GM23338 (cell line): ENCODE results near the gene PPHLN1. TPM values are rescaled to one million over a fixed set of nuclear protein-coding genes. Genes with fewer than 3 reads are reported as not detected.

Experiments
- ATAC-seq: fragments of 200-7000 bp; cut with Tn5 transposase; 3 replicates; pipeline ENCODE4 v1.9.1; 2020
- DNase-seq: peaks from one replicate; pipeline ENCODE4 v3.0.0-alpha.2; 2015; ENCODE audit warnings: low spot score
- H2AFZ ChIP-seq: fragments of 200-600 bp; sonication (generic); 2 replicates; pipeline ENCODE4 v1.8.0; 2016; ENCODE audit warnings: antibody characterized with exemption, mild to moderate bottlenecking, moderate library complexity
- H3F3A ChIP-seq: fragments of 200-600 bp; sonication (generic); replicated peaks from 2 replicates; pipeline ENCODE4 v1.8.0; 2017; ENCODE audit warnings: antibody characterized with exemption, mixed run types, low read depth
- H3K27ac ChIP-seq: fragments of 200-600 bp; sonication (generic); 2 replicates; pipeline ENCODE4 v1.6.1; 2016; ENCODE audit warnings: low read depth
- H3K27me3 ChIP-seq: fragments of 200-600 bp; sonication (generic); 2 replicates; pipeline ENCODE4 v1.8.0; 2016; ENCODE audit warnings: mild to moderate bottlenecking, mixed run types, moderate library complexity; ENCODE audit not compliant: insufficient read depth
- H3K36me3 ChIP-seq: fragments of 200-600 bp; sonication (generic); 2 replicates; pipeline ENCODE4 v1.8.0; 2016; ENCODE audit warnings: mild to moderate bottlenecking; ENCODE audit not compliant: insufficient read depth
- H3K4me1 ChIP-seq: fragments of 200-600 bp; sonication (generic); 2 replicates; pipeline ENCODE4 v1.8.0; 2016; ENCODE audit warnings: mild to moderate bottlenecking, moderate library complexity; ENCODE audit not compliant: insufficient read depth
- H3K4me2 ChIP-seq: fragments of 200-600 bp; sonication (generic); 2 replicates; pipeline ENCODE4 v1.7.1; 2017; ENCODE audit warnings: mixed run types
- H3K4me3 ChIP-seq: fragments of 200-600 bp; sonication (generic); 2 replicates; pipeline ENCODE4 v1.6.1; 2016; ENCODE audit warnings: mixed run types
- H3K79me2 ChIP-seq: fragments of 200-600 bp; sonication (generic); replicated peaks from 2 replicates; pipeline ENCODE4 v1.8.0; 2017; ENCODE audit warnings: mild to moderate bottlenecking; ENCODE audit not compliant: insufficient read depth
- H3K9me2 ChIP-seq: fragments of 200-600 bp; sonication (generic); 2 replicates; pipeline ENCODE4 v1.8.0; 2017; ENCODE audit not compliant: insufficient read depth
- H4K20me1 ChIP-seq: fragments of 200-600 bp; sonication (generic); replicated peaks from 2 replicates; pipeline ENCODE4 v1.8.0; 2017; ENCODE audit warnings: mild to moderate bottlenecking; ENCODE audit not compliant: insufficient read depth
- H3K27ac Mint-ChIP-seq: 2 replicates; pipeline ENCODE4 v1.8.0; 2020; ENCODE audit warnings: inconsistent platforms, mild to moderate bottlenecking, moderate library complexity, mixed read lengths
- H3K27me3 Mint-ChIP-seq: 3 replicates; pipeline ENCODE4 v1.8.0; 2022; ENCODE audit warnings: low read depth, mild to moderate bottlenecking, moderate library complexity, mixed read lengths, inconsistent platforms; ENCODE audit not compliant: insufficient read depth, poor library complexity
- H3K36me3 Mint-ChIP-seq: 3 replicates; pipeline ENCODE4 v1.8.0; 2021; ENCODE audit warnings: low read depth, mild to moderate bottlenecking, inconsistent platforms, moderate library complexity, mixed read lengths
- H3K4me1 Mint-ChIP-seq: 3 replicates; pipeline ENCODE4 v1.8.0; 2020; ENCODE audit warnings: mild to moderate bottlenecking, inconsistent platforms, mixed read lengths
- H3K4me3 Mint-ChIP-seq: 3 replicates; pipeline ENCODE4 v1.8.0; 2021; ENCODE audit warnings: moderate library complexity, mild to moderate bottlenecking, inconsistent platforms, mixed read lengths
- H3K9me3 Mint-ChIP-seq: 3 replicates; pipeline ENCODE4 v1.8.0; 2020; ENCODE audit warnings: moderate library complexity, mild to moderate bottlenecking, inconsistent platforms, mixed read lengths
- CREB1 ChIP-seq: fragments of 250-450 bp; sonication (Bioruptor Pico); IDR thresholded peaks from 2 replicates; pipeline ENCODE4 v1.5.0; 2020; ENCODE audit warnings: low read depth, mild to moderate bottlenecking, moderate library complexity
- EZH2phosphoT487 ChIP-seq: fragments of 200-600 bp; sonication (generic); IDR thresholded peaks from one replicate; pipeline ENCODE4 v1.8.1; 2018; ENCODE audit warnings: antibody characterized with exemption; ENCODE audit not compliant: unreplicated experiment
- JUNB ChIP-seq: IDR thresholded peaks from one replicate; pipeline ENCODE4 v1.6.1; 2016; ENCODE audit warnings: antibody characterized with exemption; ENCODE audit not compliant: unreplicated experiment
- NANOG ChIP-seq: IDR thresholded peaks from 2 replicates; pipeline ENCODE4 v1.6.1; 2016; ENCODE audit warnings: antibody characterized with exemption, borderline replicate concordance
- POLR2AphosphoS5 ChIP-seq: IDR thresholded peaks from 2 replicates; pipeline ENCODE4 v1.6.1; 2016; ENCODE audit warnings: antibody characterized with exemption, low read depth
- REST ChIP-seq: IDR thresholded peaks from one replicate; pipeline ENCODE4 v1.6.1; 2018; ENCODE audit warnings: antibody characterized with exemption; ENCODE audit not compliant: unreplicated experiment
- STAT1 ChIP-seq: IDR thresholded peaks from one replicate; pipeline ENCODE4 v1.6.1; 2016; ENCODE audit warnings: antibody characterized with exemption; ENCODE audit not compliant: unreplicated experiment
- ZNF114 ChIP-seq: fragments of 250-450 bp; sonication (Bioruptor Pico); IDR thresholded peaks from 2 replicates; pipeline ENCODE4 v1.5.0; 2020; ENCODE audit warnings: mild to moderate bottlenecking, moderate library complexity
- ZNF331 ChIP-seq: fragments of 250-450 bp; sonication (Bioruptor Pico); IDR thresholded peaks from 2 replicates; pipeline ENCODE4 v1.5.0; 2020; ENCODE audit warnings: low read depth, mild to moderate bottlenecking, moderate library complexity
- polyA plus RNA-seq: library from polyadenylated mRNA; unstranded; fragments of >200 nt; fragmentation: Nextera tagmentation; extraction: Ambion mirVana; gene quantifications from 2 replicates; pipeline ENCODE4 v1.2.1, GENCODE V29; 2016
- total RNA-seq: library from RNA; depleted of rRNA; stranded (reverse); fragments of >200 nt; shearing (Covaris generic); gene quantifications from 2 replicates; pipeline ENCODE4 v1.2.3, GENCODE V29; 2014
- TF ChIP-seq, protein P1 (sequence below): IDR thresholded peaks from 2 replicates; pipeline ENCODE4 v1.6.1; 2016; ENCODE audit warnings: antibody characterized with exemption
- TF ChIP-seq, protein P2 (sequence below), 2 experiments: fragments of 200-600 bp in 1 of 2; sonication (generic) in 1 of 2; conservative IDR thresholded peaks; 2 replicates each; pipeline versions ENCODE4 v1.5.1 to v1.6.1; 2016 to 2017; ENCODE audit warnings: antibody characterized with exemption in 2 of 2, low read depth in 2 of 2, mild to moderate bottlenecking in 2 of 2, moderate library complexity in 1 of 2

Gene PPHLN1
- total and polyA plus RNA-seq, 2 experiments from 2014 or later: 93.0 to 103 TPM

DNA sequence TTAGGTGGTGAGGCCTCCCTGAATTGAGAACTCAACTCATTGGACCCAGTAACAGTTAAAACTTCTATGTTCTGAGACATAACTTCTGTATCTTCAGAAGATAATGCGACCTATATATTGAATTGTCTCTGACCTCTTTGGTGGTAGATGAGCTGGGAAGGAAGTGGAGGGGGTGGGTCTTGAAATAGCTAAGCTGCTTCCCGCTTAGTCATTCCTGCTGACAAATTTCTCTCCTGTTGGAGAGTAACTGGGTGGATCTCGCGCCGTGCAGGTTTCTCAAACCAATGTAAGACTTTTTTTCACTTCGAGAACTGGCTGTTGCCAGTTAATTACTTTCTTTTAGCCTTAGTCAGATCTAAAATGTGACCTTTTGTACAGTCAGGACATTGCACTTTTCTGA is 100.8 kb downstream of the PPHLN1 start (continued):
- TF ChIP-seq REST: no peak
- TF ChIP-seq STAT1: no peak
- no peak for TF ChIP-seq CREB1 (CRISPR knock-in tag)
- TF ChIP-seq ZNF331 (CRISPR knock-in tag): no peak

DNA sequence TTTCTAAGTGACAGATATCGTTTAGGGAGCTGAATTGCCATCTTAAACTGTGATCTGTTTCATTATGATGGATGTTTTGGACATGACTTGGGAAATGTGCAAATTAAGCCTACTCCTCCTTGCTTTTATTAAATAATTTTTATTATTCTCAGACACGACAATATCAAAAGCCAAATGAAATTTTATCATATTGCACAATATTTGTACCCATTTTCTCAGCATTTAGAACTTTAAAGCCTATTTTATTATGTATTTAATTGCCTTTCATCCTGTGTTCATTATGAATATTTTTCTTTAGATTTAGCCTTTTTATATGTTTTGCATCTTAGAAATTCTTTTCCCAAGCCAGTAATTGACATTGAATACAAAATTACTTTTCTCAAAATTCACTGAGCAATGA is 102.9 kb downstream of the PPHLN1 start:
- Mint-ChIP-seq H3K4me1 (peaks cover 23% of the 10 kb centered on the region), H3K27me3 (peaks cover 2% of the 10 kb centered on the region), H3K9me3 (no peaks in the 10 kb centered on the region), H3K4me3 (no peak overlapping the region), H3K27ac (no peak overlapping the region), H3K36me3 (peaks cover 11% of the 10 kb centered on the region; the same call in 2 of the 3 replicates)
- Histone ChIP-seq H3K4me3 (no peak overlapping the region), H3K79me2 (no peaks in the 10 kb centered on the region), H3K4me2 (no peak overlapping the region), H2AFZ (no peak overlapping the region), H3F3A (no peaks in the 10 kb centered on the region), H3K36me3 (no peaks in the 10 kb centered on the region), H3K9me2 (no peaks in the 10 kb centered on the region), H4K20me1 (no peaks in the 10 kb centered on the region), H3K27ac (no peak overlapping the region), H3K4me1 (peaks cover 12% of the 10 kb centered on the region; the same call in 1 of the 2 replicates), H3K27me3 (no peaks in the 10 kb centered on the region)
- TF ChIP-seq, protein P1, sequence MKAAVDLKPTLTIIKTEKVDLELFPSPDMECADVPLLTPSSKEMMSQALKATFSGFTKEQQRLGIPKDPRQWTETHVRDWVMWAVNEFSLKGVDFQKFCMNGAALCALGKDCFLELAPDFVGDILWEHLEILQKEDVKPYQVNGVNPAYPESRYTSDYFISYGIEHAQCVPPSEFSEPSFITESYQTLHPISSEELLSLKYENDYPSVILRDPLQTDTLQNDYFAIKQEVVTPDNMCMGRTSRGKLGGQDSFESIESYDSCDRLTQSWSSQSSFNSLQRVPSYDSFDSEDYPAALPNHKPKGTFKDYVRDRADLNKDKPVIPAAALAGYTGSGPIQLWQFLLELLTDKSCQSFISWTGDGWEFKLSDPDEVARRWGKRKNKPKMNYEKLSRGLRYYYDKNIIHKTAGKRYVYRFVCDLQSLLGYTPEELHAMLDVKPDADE: no peak
- TF ChIP-seq ZNF114 (CRISPR knock-in tag) (no peak), NANOG (no peak), CREB1 (CRISPR knock-in tag) (no peak), STAT1 (no peak), EZH2phosphoT487 (no peak), POLR2AphosphoS5 (no peak), JUNB (no peak), ZNF331 (CRISPR knock-in tag) (no peak)
- TF ChIP-seq, protein P2, sequence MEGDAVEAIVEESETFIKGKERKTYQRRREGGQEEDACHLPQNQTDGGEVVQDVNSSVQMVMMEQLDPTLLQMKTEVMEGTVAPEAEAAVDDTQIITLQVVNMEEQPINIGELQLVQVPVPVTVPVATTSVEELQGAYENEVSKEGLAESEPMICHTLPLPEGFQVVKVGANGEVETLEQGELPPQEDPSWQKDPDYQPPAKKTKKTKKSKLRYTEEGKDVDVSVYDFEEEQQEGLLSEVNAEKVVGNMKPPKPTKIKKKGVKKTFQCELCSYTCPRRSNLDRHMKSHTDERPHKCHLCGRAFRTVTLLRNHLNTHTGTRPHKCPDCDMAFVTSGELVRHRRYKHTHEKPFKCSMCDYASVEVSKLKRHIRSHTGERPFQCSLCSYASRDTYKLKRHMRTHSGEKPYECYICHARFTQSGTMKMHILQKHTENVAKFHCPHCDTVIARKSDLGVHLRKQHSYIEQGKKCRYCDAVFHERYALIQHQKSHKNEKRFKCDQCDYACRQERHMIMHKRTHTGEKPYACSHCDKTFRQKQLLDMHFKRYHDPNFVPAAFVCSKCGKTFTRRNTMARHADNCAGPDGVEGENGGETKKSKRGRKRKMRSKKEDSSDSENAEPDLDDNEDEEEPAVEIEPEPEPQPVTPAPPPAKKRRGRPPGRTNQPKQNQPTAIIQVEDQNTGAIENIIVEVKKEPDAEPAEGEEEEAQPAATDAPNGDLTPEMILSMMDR (conservative IDR thresholded peaks at IDR 0.05; ENCODE audit: low read depth in 2 of 2): no peak
- no peak for DNase-seq
- ATAC-seq: no peak
